Mucosa of descending colon (tissue), 3 donors: ENCODE results near the gene MRAP. TPM values are rescaled to one million over a fixed set of nuclear protein-coding genes. Genes with fewer than 3 reads are reported as not detected.

Experiments used
- ATAC-seq: fragments of 200-7000 bp; cut with Tn5 transposase; one replicate; pipeline ENCODE4 v1.9.1; 2020; ENCODE audit warnings: mild to moderate bottlenecking, moderate library complexity
- DNase-seq, 3 donors: peaks; one replicate each; pipeline ENCODE4 v3.0.0-alpha.2; 2020
- H3K36me3 ChIP-seq: fragments of 200-600 bp; one replicate; pipeline ENCODE4 v1.8.0; 2021; ENCODE audit warnings: low read depth, mild to moderate bottlenecking
- H3K4me1 ChIP-seq: fragments of 200-600 bp; one replicate; pipeline ENCODE4 v1.8.0; 2021; ENCODE audit warnings: low read depth, mild to moderate bottlenecking
- H3K4me3 ChIP-seq: fragments of 200-600 bp; one replicate; pipeline ENCODE4 v1.8.0; 2021; ENCODE audit warnings: mild to moderate bottlenecking
- H3K9me3 ChIP-seq: fragments of 200-600 bp; one replicate; pipeline ENCODE4 v1.8.0; 2021; ENCODE audit warnings: mild to moderate bottlenecking
- intact Hi-C, 2 donors: fragments of 100-400 bp; cut with DNase I in 1 of 2; cut with micrococcal nuclease in 1 of 2; formaldehyde crosslinking; loops; one replicate each; pipeline versions ENCODE4 v1.11.0 to v1.11.1; 2022; cut with DNase I, micrococcal nuclease
- total RNA-seq, 3 donors: library from RNA; stranded (reverse); fragmentation: NEBNext Ultra II Directional in 2 of 3; extraction: Animal tissue kit (Norgen Biotek cat#: 25700) in 2 of 3; gene quantifications; one replicate each; pipeline versions ENCODE4 v1.2.1 to v1.2.4, GENCODE V29; 2021 to 2023
- TF ChIP-seq, protein P1 (sequence below): fragments of 200-600 bp; IDR thresholded peaks from one replicate; pipeline ENCODE4 v1.8.0; 2022; ENCODE audit warnings: antibody characterized with exemption, mild to moderate bottlenecking
- donor health status: DM: no; HTN: no; CAD: no; lungs with moderate emphysema.
- donor health status: DM: no; HTN: no; CAD: no.
- donor health status: DM: no; HTN: yes; CAD: no.

MRAP gene
- total RNA-seq, 3 donors from 2014 or later = not detected

DNA sequence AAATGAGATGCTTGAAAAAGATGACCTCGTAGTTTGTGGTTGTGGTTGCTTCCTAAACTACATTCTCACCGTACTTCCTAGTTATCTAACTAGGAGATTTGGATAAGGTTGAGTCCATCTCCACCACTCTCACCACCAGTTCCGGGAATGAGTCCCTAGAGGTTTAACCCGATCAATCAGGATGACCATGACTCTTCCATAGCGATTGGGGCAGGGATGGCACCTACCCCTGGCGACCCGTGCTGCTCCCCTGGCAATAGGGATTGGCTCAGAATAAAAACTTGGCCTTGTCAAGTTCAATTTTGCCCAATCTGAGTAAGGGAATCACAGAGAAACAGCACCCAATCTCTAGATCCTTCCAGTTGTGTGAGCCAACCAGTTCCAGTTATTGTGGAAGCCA lies 17.1 kb upstream of the MRAP start:
- intact Hi-C loops = no loop called here
- Histone ChIP-seq H3K4me3 (no peak overlapping the region), H3K36me3 (no peaks in the 10 kb centered on the region), H3K4me1 (peaks cover 17% of the 10 kb centered on the region), H3K9me3 (no peaks in the 10 kb centered on the region)
- TF ChIP-seq, protein P1, sequence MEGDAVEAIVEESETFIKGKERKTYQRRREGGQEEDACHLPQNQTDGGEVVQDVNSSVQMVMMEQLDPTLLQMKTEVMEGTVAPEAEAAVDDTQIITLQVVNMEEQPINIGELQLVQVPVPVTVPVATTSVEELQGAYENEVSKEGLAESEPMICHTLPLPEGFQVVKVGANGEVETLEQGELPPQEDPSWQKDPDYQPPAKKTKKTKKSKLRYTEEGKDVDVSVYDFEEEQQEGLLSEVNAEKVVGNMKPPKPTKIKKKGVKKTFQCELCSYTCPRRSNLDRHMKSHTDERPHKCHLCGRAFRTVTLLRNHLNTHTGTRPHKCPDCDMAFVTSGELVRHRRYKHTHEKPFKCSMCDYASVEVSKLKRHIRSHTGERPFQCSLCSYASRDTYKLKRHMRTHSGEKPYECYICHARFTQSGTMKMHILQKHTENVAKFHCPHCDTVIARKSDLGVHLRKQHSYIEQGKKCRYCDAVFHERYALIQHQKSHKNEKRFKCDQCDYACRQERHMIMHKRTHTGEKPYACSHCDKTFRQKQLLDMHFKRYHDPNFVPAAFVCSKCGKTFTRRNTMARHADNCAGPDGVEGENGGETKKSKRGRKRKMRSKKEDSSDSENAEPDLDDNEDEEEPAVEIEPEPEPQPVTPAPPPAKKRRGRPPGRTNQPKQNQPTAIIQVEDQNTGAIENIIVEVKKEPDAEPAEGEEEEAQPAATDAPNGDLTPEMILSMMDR = no peak
- ATAC-seq (no peak), DNase-seq (no peak)

DNA sequence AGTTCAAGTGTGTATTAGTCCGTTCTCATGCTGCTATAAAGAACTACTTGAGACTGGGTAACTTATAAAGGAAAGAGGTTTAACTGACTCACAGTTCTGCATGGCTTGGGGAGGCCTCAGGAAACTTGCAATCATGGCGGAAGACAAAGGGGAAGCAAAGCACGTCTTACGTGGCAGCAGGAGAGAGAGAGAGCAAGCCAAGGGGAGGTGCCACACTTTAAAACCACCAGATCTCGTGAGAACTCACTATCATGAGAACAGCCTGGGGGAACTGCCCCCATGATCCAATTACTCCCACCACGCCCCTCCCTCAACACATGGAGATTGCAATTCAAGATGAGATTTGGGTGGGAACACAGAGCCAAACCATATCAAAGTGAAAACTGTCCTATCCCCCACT lies 15.7 kb upstream of the MRAP start:
- intact Hi-C loops = no loop called here
- no peaks in the 10 kb centered on the region for H3K36me3 ChIP-seq
- TF ChIP-seq, protein P1 = no peak
- no peaks in the 10 kb centered on the region for H3K9me3 ChIP-seq
- H3K4me3 ChIP-seq = no peak overlapping the region
- H3K4me1 ChIP-seq = peaks cover 13% of the 10 kb centered on the region
- no peak for DNase-seq
- ATAC-seq = no peak

- TF ChIP-seq, protein P1 = no peak
- no peak for ATAC-seq
- Histone ChIP-seq H3K4me1 (no peaks in the 10 kb centered on the region), H3K9me3 (no peaks in the 10 kb centered on the region), H3K4me3 (no peak overlapping the region), H3K36me3 (no peaks in the 10 kb centered on the region)
- intact Hi-C loops = no loop called here
- no peak for DNase-seq
Observed at GRCh38 chr21:32285476-32285875, 13.2 kb upstream of the MRAP start.

- no peaks in the 10 kb centered on the region for H3K9me3 ChIP-seq
- no peaks in the 10 kb centered on the region for H3K36me3 ChIP-seq
- intact Hi-C loops = no loop called here
- ATAC-seq = no peak
- H3K4me3 ChIP-seq = no peak overlapping the region
- TF ChIP-seq, protein P1 = no peak
- no peak for DNase-seq
- no peaks in the 10 kb centered on the region for H3K4me1 ChIP-seq
Observed at GRCh38 chr21:32297449-32297848, 1.2 kb upstream of the MRAP start.

DNA sequence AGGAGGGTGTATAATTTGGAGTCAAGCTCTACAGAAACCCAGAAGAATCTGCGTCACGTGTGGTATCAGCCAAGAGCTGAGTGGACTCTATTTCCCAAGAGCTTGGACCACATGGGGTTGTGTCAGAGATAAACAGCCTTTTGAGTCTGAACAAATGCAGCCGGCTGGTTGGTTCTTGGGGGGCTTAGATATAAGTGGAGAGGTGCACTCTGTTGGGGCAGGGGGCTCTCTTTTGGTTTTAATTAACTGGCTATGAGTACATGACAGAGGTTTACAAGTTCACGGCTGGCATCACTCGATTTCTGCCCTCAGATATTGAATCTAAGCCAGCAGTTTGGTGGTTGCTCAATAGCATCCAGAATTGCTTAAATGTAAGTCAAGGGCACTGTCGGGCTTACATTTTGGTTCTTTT lies 501 bp upstream of the MRAP start:
- Histone ChIP-seq H3K9me3 (no peaks in the 10 kb centered on the region), H3K4me1 (no peaks in the 10 kb centered on the region), H3K36me3 (no peaks in the 10 kb centered on the region), H3K4me3 (no peak overlapping the region)
- ATAC-seq (no peak), DNase-seq (no peak)
- intact Hi-C loops = no loop called here
- TF ChIP-seq, protein P1 = no peak

GRCh38 chr21:32299695-32300094 lies 1.0 kb downstream of the MRAP start:
- no peak for ATAC-seq
- Histone ChIP-seq H3K9me3 (no peaks in the 10 kb centered on the region), H3K4me1 (no peaks in the 10 kb centered on the region), H3K36me3 (no peaks in the 10 kb centered on the region), H3K4me3 (no peak overlapping the region)
- no peak for DNase-seq
- TF ChIP-seq, protein P1 = no peak
- intact Hi-C loops = no loop called here
